HS-5 (cell line): Measurements from ENCODE around the gene CGB8.
"Not testable (repeated sequence)": the region's sequence is repeated elsewhere in the genome, so short reads cannot be mapped to it uniquely, and the experiment has no call there.

ENCODE experiments used
- DNase-seq: peaks from one replicate; pipeline ENCODE4 v3.0.0-alpha.2; 2012; ENCODE audit warnings: low read depth

Gene CGB8

GRCh38 chr19:49030323-49030722, 18.6 kb downstream of the CGB8 start:
- not testable (repeated sequence) for DNase-seq

GRCh38 chr19:49029749-49030148, 19.2 kb downstream of the CGB8 start:
- DNase-seq = not testable (repeated sequence)

GRCh38 chr19:49028686-49029085, 20.2 kb downstream of the CGB8 start:
- not testable (repeated sequence) for DNase-seq

- not testable (repeated sequence) for DNase-seq
These were observed 23.3 kb downstream of the CGB8 start for GRCh38 chr19:49025599-49025998.

- not testable (repeated sequence) for DNase-seq
These were observed 23.8 kb downstream of the CGB8 start for GRCh38 chr19:49025088-49025487.

- not testable (repeated sequence) for DNase-seq
These were observed 24.7 kb downstream of the CGB8 start, which contains the start of gene CGB3 for GRCh38 chr19:49024233-49024632. Gene CGB3, minus strand, starts transcription at chr19:49024333. Its CDS starts 362 bp downstream, at chr19:49023971.

- DNase-seq = no peak
These were observed 26.8 kb downstream of the CGB8 start for GRCh38 chr19:49022116-49022515.

- no peak for DNase-seq
These were observed 27.7 kb downstream of the CGB8 start for GRCh38 chr19:49020931-49021895.

- no peak for DNase-seq
These were observed 28.6 kb downstream of the CGB8 start for GRCh38 chr19:49020342-49020741.

- no peak for DNase-seq
These were observed 29.5 kb downstream of the CGB8 start for GRCh38 chr19:49019242-49019932.

GRCh38 chr19:49018388-49019241, 30.3 kb downstream of the CGB8 start:
- not testable (repeated sequence) for DNase-seq

GRCh38 chr19:49017666-49018351, 31.1 kb downstream of the CGB8 start:
- DNase-seq = no peak

- no peak for DNase-seq
These were observed 31.8 kb downstream of the CGB8 start, which contains the start of gene LHB for GRCh38 chr19:49017041-49017665. Gene LHB, minus strand, starts transcription at chr19:49017091. Its CDS starts 10 bp downstream, at chr19:49017081.

- DNase-seq = no peak
These were observed 32.7 kb downstream of the CGB8 start for GRCh38 chr19:49016067-49016839.

- no peak for DNase-seq
These were observed 34.0 kb downstream of the CGB8 start for GRCh38 chr19:49014870-49015255.

- DNase-seq = no peak
These were observed 34.6 kb downstream of the CGB8 start for GRCh38 chr19:49014123-49014869.

- DNase-seq = no peak
These were observed 37.7 kb downstream of the CGB8 start for GRCh38 chr19:49011194-49011593.

GRCh38 chr19:49010453-49010852, 38.5 kb downstream of the CGB8 start:
- no peak for DNase-seq

- no peak for DNase-seq
These were observed 39.1 kb downstream of the CGB8 start for GRCh38 chr19:49009828-49010227.
